HepG2 (cell line): ENCODE data around the gene ZMIZ1. TPM values are rescaled to one million over a fixed set of nuclear protein-coding genes. Genes with fewer than 3 reads are reported as not detected.

Experiments
- ATF1 ChIP-seq: IDR thresholded peaks from 2 replicates; pipeline ENCODE4 v1.6.1; 2016; ENCODE audit warnings: mild to moderate bottlenecking, control low read depth
- CBFB ChIP-seq: sonication (generic); formaldehyde crosslinking; IDR thresholded peaks from 2 replicates; pipeline ENCODE4 v1.4.0; 2020; ENCODE audit warnings: missing genetic modification reagents
- CCDC6 ChIP-seq: sonication (generic); formaldehyde crosslinking; IDR thresholded peaks from 2 replicates; pipeline ENCODE4 v1.8.1; 2022; ENCODE audit warnings: mild to moderate bottlenecking, missing genetic modification reagents, moderate library complexity
- ELF3 ChIP-seq: IDR thresholded peaks from 2 replicates; pipeline ENCODE4 v1.6.1; 2016; ENCODE audit warnings: missing genetic modification reagents, missing compliant biosample characterization
- EZH2 ChIP-seq: conservative IDR thresholded peaks from 2 replicates; pipeline ENCODE4 v1.6.1; 2012; ENCODE audit warnings: mild to moderate bottlenecking, low read depth, low read length, moderate library complexity
- FOSL2 ChIP-seq: sonication (generic); formaldehyde crosslinking; IDR thresholded peaks from 2 replicates; pipeline ENCODE4 v1.4.0; 2020; ENCODE audit warnings: missing genetic modification reagents
- JDP2 ChIP-seq: sonication (generic); formaldehyde crosslinking; IDR thresholded peaks from 2 replicates; pipeline ENCODE4 v1.8.1; 2022; ENCODE audit warnings: missing genetic modification reagents, borderline replicate concordance
- NR2F6 ChIP-seq, 2 experiments: IDR thresholded peaks; 2 replicates each; pipeline ENCODE4 v1.6.1; 2016; ENCODE audit warnings: antibody characterized with exemption in 1 of 2, mild to moderate bottlenecking in 1 of 2
- REPIN1 ChIP-seq: sonication (generic); formaldehyde crosslinking; IDR thresholded peaks from 2 replicates; pipeline ENCODE4 v1.8.0; 2022; ENCODE audit warnings: missing genetic modification reagents, low read depth, mild to moderate bottlenecking, borderline replicate concordance
- RORA ChIP-seq: sonication (generic); formaldehyde crosslinking; IDR thresholded peaks from 2 replicates; pipeline ENCODE4 v1.5.0; 2020; ENCODE audit warnings: mild to moderate bottlenecking, missing genetic modification reagents, moderate library complexity
- SIX4 ChIP-seq: sonication (generic); formaldehyde crosslinking; IDR thresholded peaks from 2 replicates; pipeline ENCODE4 v1.4.0; 2020; ENCODE audit warnings: missing genetic modification reagents
- TCF7 ChIP-seq: sonication (generic); IDR thresholded peaks from 2 replicates; pipeline ENCODE4 v1.6.1; 2016; ENCODE audit warnings: antibody characterized with exemption, low read depth
- TOPORS ChIP-seq: sonication (generic); formaldehyde crosslinking; IDR thresholded peaks from 2 replicates; pipeline ENCODE4 v1.8.0; 2023; ENCODE audit warnings: mild to moderate bottlenecking, missing genetic modification reagents
- ZBTB1 ChIP-seq: sonication (generic); formaldehyde crosslinking; IDR thresholded peaks from 2 replicates; pipeline ENCODE4 v1.4.0; 2020; ENCODE audit warnings: missing genetic modification reagents, borderline replicate concordance
- ZFP36L1 ChIP-seq: sonication (generic); formaldehyde crosslinking; IDR thresholded peaks from 2 replicates; pipeline ENCODE4 v1.8.0; 2022; ENCODE audit warnings: mild to moderate bottlenecking, missing genetic modification reagents, moderate library complexity
- ZNF275 ChIP-seq: sonication (generic); formaldehyde crosslinking; IDR thresholded peaks from 2 replicates; pipeline ENCODE4 v1.8.0; 2022; ENCODE audit warnings: missing genetic modification reagents, mild to moderate bottlenecking, inconsistent platforms, borderline replicate concordance
- ZNF3 ChIP-seq: IDR thresholded peaks from 2 replicates; pipeline ENCODE4 v1.7.0; 2017; ENCODE audit warnings: inconsistent platforms
- ZNF446 ChIP-seq: sonication (generic); formaldehyde crosslinking; IDR thresholded peaks from 2 replicates; pipeline ENCODE4 v1.5.0; 2020; ENCODE audit warnings: mild to moderate bottlenecking, missing genetic modification reagents
- ZNF598 ChIP-seq: sonication (generic); formaldehyde crosslinking; IDR thresholded peaks from 2 replicates; pipeline ENCODE4 v1.5.1; 2020; ENCODE audit warnings: mild to moderate bottlenecking, missing genetic modification reagents, borderline replicate concordance
- ZNF614 ChIP-seq: IDR thresholded peaks from 2 replicates; pipeline ENCODE4 v1.6.1; 2018; ENCODE audit warnings: missing biosample characterization, missing genetic modification reagents, inconsistent platforms, borderline replicate concordance
- ZNF781 ChIP-seq: sonication (generic); formaldehyde crosslinking; IDR thresholded peaks from 2 replicates; pipeline ENCODE4 v1.5.1; 2020; ENCODE audit warnings: borderline replicate concordance, mild to moderate bottlenecking, missing genetic modification reagents; ENCODE audit errors: not compliant biosample characterization
- ZSCAN20 ChIP-seq: sonication (generic); formaldehyde crosslinking; IDR thresholded peaks from 2 replicates; pipeline ENCODE4 v1.4.0; 2020; ENCODE audit warnings: missing genetic modification reagents, mild to moderate bottlenecking, borderline replicate concordance
- ZZZ3 ChIP-seq: sonication (generic); formaldehyde crosslinking; IDR thresholded peaks from 2 replicates; pipeline ENCODE4 v1.4.0; 2020; ENCODE audit warnings: missing genetic modification reagents, mild to moderate bottlenecking, borderline replicate concordance
- polyA plus RNA-seq, 8 experiments: library from polyadenylated mRNA; depleted of rRNA in 3 of 8; stranded (reverse) in 7 of 8; unstranded in 1 of 8; fragments of >200 nt; fragmentation: Illumina TruSeq in 4 of 8; extraction: Trizol in 4 of 8; gene quantifications; 2 replicates each; pipeline versions ENCODE4 v1.2.1 to v1.2.3, GENCODE V29; 2011 to 2016; ENCODE audit warnings: low read depth in 4 of 8, missing spikeins in 1 of 8, mixed read lengths in 1 of 8; ENCODE audit not compliant: insufficient read depth in 1 of 8
- total RNA-seq, 5 experiments: library from RNA; depleted of rRNA; stranded (reverse); fragments of >200 nt; fragmentation: Illumina TruSeq; extraction: Trizol; gene quantifications; 2 replicates each; pipeline ENCODE4 v1.2.3, GENCODE V29; 2016; ENCODE audit warnings: low read depth in 1 of 5
- TF ChIP-seq, protein P1 (sequence below): sonication (generic); formaldehyde crosslinking; IDR thresholded peaks from 2 replicates; pipeline ENCODE4 v1.8.0; 2023; ENCODE audit warnings: mild to moderate bottlenecking, missing genetic modification reagents
- TF ChIP-seq, protein P2 (sequence below): sonication (generic); formaldehyde crosslinking; IDR thresholded peaks from 2 replicates; pipeline ENCODE4 v1.5.0; 2020; ENCODE audit warnings: mild to moderate bottlenecking, missing genetic modification reagents, borderline replicate concordance

The ZMIZ1 gene
- total and polyA plus RNA-seq, 2 of the 13 experiments (the other 11 are each of a cell fraction or from before 2014, with no cell fraction given), result 5.3 to 10.2 TPM

DNA sequence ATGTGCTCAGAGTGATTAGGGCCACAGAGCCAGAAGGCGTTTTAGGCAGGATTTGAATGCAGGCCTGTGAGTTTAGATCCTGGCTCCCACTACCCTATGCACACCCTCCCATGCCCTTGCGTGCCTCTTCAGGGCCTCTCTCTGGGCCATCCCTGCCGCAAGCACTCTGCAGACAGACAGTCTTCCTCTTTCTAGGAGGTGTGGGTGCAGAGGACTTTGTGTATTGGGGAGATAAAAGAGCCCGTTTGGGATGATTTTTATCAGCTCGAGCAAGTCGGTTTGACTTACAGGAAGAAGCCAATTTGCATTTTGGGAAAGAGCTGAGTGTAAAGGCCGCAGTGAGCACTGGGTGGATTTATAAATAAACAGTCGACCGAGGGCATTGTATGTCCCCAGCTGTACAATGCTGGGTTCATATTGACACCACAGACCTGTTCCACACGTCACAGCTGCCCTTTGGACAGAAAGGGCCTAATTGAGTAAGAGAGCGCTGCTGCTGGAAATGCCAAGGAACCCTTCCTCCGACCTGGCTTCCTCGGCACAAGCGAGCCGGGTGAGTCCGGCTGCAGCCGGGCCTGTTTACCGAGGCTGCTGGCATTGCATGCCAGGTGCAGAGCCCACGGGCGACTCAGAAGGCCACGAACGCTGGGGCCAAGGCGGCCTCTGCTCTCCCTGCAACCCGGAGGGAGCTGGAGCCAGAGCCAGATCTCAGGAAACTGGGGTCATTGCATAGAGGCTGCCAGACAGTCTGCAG lies 25.1 kb downstream of the ZMIZ1 start (continued):
- TF ChIP-seq ZNF598 (CRISPR knock-in tag), result peak; percentile 80; the same call in 1 of the 2 replicates
- no peak for TF ChIP-seq RORA (CRISPR knock-in tag)
- TF ChIP-seq ZFP36L1 (CRISPR knock-in tag), result peak; percentile 84; the same call in 1 of the 2 replicates
- peak; percentile 87 for TF ChIP-seq ZNF614
- TF ChIP-seq, protein P1, sequence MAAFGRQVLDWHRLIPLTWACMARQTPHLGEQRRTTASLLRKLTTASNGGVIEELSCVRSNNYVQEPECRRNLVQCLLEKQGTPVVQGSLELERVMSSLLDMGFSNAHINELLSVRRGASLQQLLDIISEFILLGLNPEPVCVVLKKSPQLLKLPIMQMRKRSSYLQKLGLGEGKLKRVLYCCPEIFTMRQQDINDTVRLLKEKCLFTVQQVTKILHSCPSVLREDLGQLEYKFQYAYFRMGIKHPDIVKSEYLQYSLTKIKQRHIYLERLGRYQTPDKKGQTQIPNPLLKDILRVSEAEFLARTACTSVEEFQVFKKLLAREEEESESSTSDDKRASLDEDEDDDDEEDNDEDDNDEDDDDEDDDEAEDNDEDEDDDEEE (CRISPR knock-in tag), result no peak
- TF ChIP-seq ZNF446 (CRISPR knock-in tag), result no peak
- no peak for TF ChIP-seq ZZZ3 (CRISPR knock-in tag)
- TF ChIP-seq SIX4 (CRISPR knock-in tag), result peak; percentile 84
- peak; percentile 45; the same call in 1 of the 2 replicates for TF ChIP-seq CBFB (CRISPR knock-in tag)
- no peak for TF ChIP-seq EZH2
- TF ChIP-seq TOPORS (CRISPR knock-in tag), result no peak
- peak; percentile 75 for TF ChIP-seq ELF3 (CRISPR knock-in tag)
- TF ChIP-seq ZBTB1 (CRISPR knock-in tag), result no peak
- no peak for TF ChIP-seq CCDC6 (CRISPR knock-in tag)
- no peak for TF ChIP-seq ZSCAN20 (CRISPR knock-in tag)
- no peak for TF ChIP-seq JDP2 (CRISPR knock-in tag)
- TF ChIP-seq REPIN1 (CRISPR knock-in tag), result peak; percentile 70; the same call in 1 of the 2 replicates
- TF ChIP-seq, protein P2, sequence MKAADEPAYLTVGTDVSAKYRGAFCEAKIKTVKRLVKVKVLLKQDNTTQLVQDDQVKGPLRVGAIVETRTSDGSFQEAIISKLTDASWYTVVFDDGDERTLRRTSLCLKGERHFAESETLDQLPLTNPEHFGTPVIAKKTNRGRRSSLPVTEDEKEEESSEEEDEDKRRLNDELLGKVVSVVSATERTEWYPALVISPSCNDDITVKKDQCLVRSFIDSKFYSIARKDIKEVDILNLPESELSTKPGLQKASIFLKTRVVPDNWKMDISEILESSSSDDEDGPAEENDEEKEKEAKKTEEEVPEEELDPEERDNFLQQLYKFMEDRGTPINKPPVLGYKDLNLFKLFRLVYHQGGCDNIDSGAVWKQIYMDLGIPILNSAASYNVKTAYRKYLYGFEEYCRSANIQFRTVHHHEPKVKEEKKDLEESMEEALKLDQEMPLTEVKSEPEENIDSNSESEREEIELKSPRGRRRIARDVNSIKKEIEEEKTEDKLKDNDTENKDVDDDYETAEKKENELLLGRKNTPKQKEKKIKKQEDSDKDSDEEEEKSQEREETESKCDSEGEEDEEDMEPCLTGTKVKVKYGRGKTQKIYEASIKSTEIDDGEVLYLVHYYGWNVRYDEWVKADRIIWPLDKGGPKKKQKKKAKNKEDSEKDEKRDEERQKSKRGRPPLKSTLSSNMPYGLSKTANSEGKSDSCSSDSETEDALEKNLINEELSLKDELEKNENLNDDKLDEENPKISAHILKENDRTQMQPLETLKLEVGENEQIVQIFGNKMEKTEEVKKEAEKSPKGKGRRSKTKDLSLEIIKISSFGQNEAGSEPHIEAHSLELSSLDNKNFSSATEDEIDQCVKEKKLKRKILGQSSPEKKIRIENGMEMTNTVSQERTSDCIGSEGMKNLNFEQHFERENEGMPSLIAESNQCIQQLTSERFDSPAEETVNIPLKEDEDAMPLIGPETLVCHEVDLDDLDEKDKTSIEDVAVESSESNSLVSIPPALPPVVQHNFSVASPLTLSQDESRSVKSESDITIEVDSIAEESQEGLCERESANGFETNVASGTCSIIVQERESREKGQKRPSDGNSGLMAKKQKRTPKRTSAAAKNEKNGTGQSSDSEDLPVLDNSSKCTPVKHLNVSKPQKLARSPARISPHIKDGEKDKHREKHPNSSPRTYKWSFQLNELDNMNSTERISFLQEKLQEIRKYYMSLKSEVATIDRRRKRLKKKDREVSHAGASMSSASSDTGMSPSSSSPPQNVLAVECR (CRISPR knock-in tag), result peak; percentile 79; the same call in 1 of the 2 replicates
- TF ChIP-seq ZNF275, result no peak
- peak; percentile 78 for TF ChIP-seq NR2F6 (IDR thresholded peaks at IDR 0.05)
- peak; percentile 84 for TF ChIP-seq NR2F6 (CRISPR knock-in tag; IDR thresholded peaks at IDR 0.05)
- no peak for TF ChIP-seq ZNF781
- no peak for TF ChIP-seq ZNF3 (CRISPR knock-in tag)
- peak; percentile 78 for TF ChIP-seq FOSL2
- TF ChIP-seq TCF7, result peak; percentile 66
- peak; percentile 90 for TF ChIP-seq ATF1 (CRISPR knock-in tag)
